Activated CD4-positive, CD25-positive, alpha-beta regulatory T cell treated with anti-CD3 and anti-CD28 coated beads, Interleukin-2, amount 50 U/mL, for 24 hours (primary cell): ENCODE data around the gene CCDC70.
"Not testable (repeated sequence)": the region's sequence is repeated elsewhere in the genome, so short reads cannot be mapped to it uniquely, and the experiment has no call there.

ENCODE experiments used
- ATAC-seq, 2 donors: fragments of 150-1000 bp; cut with Tn5 transposase; one replicate each; pipeline ENCODE4 v1.10.0; 2021; ENCODE audit warnings: mild to moderate bottlenecking in 1 of 2, moderate library complexity in 1 of 2

CCDC70 gene

DNA sequence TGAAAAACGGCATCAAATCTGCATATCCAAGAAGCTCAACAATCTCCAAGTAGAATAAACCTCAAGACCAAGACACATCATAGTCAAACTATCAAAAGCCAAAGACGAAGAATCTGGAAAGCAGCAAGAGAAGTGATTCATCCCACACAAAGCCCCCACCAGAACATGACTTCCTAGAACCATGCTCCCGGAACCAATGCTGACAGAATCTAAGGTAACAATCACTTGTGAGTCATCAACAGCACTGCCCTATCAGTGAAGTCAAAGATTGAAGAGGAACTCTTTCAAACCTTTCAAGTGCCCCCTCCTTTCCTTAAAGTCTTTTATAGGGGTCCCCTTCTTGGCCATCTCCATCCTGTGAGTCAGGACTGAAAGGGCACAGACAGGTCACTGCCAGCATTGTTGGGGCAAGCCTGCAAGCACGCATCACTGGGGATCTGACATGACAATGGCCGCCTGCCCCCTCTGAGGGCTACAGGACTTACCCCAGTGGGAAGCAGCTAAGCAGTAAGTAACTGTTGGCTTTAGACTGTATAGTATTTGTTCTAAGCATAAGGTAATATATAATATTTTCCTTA, at the start of gene CCDC70:
Gene CCDC70, plus strand, starts transcription at position 247 of the 578 bp plus-strand sequence. CDS start 3,443 bp downstream, outside the sequence.
- peak; percentile 93 to 96 for ATAC-seq

GRCh38 chr13:51814071-51814470, 47.7 kb upstream of the CCDC70 start:
- ATAC-seq = no peak

DNA sequence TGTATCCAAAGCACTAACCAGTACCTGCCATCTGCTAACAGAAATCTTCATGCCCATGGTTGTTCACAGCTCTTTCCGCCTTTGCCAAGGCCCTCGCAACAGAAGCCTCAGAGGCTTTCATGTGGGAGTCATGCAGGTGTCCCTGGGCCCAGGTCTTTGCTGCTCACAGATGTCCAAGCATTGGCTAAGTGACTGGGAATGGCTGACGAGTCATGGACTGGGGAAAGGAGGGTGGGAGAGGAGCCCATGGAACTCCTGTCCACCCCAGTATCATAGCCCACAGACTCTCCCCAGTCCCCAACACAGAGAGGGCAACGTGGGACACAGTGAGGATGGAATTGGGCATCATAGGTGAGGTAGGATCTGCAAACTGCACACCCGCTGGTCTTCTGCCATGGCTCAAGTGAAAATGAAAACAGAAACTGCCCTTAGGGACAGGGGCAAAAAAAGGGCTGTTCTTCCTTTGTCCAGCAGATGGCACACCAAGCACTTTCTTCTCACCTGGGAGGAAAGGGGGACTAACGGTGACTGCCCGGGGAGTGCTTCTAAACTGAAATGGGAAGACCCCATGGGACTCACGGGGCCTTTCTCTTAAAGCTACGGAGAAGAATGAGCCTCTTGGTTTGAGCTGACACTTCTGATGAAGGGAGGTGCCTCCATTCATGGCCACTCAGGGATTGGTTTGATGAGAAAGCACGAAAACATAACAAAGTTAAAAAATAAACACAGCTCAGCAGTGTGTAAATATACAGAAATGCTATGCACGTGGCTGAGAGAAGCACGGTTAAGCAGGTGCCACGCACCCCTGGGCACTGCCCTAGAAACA, 46.7 kb upstream of the CCDC70 start:
- peak; percentile 74 to 76 for ATAC-seq

GRCh38 chr13:51815848-51816247, 45.9 kb upstream of the CCDC70 start:
- no peak for ATAC-seq

GRCh38 chr13:51816604-51817249, 45.0 kb upstream of the CCDC70 start:
- ATAC-seq = no peak

GRCh38 chr13:51817717-51818116, 44.1 kb upstream of the CCDC70 start:
- ATAC-seq = no peak

DNA sequence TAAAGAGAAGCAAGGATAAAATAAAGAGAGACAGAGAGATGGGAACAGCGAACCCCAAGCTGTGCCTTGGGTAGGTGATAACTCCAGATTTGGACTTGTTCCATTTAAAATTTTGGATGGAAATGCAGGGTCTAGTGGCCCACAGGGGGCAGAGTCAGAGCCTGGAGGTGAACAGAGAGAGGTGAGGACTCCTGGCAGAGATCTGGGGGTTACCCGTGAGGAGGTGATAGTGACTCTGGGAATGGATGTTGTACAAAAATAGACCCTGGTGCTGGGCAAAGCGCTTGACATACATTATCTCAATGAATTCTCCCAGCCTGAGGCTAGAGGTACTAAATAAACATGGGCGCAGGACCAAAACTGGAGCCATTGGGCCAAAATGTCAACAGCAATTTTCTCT, 43.5 kb upstream of the CCDC70 start:
- no peak for ATAC-seq

- peak; percentile 52 to 56 for ATAC-seq
Measured at GRCh38 chr13:51818781-51819511, 42.8 kb upstream of the CCDC70 start.

DNA sequence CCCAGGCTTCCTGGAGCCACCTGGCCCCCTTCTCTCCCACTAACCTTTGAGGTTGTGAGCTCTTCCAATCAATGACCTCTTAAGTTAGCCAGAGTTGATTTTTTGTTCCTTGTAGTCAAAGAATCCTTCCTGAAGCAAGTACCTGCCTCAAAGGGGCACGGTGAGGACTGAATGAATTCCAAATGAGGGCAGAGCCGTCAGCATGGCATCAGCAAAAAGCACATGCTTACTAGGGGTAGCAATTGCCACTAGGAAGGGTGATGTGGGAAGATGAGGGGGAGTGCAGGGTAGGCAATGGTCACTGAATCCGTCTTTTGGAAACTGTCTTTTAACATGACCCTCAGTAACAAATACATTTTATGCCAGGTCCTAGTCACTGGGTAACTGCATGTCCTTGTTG, 42.2 kb upstream of the CCDC70 start:
- no peak for ATAC-seq

DNA sequence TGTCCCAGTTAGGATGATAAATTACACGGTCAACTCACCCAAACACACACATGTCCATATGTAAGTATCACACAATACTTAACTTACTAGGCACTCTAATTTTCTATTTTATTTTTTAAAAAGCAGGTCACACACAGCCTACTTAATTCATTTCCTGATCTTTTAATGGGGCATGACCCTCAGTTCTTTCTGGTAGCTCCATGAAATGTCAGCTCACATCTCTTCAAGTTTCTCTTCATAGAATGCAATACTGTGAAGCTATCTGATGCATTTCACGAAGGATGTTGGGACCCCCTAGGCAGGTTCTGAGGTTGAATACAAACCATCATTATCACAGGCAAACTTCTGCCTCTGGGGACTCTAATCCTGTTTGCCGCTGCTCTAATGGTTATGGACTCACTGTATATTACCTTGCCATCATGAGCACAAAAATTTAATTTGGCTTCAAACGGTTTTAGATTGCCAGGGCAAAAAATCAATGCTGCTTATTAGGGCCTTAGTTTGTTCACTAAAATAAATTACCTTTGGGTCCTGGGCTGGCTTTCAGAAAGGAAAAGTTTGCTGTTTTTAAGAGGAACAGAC, 41.7 kb upstream of the CCDC70 start:
- no peak for ATAC-seq

GRCh38 chr13:51821606-51822005, 40.2 kb upstream of the CCDC70 start:
- ATAC-seq = no peak

DNA sequence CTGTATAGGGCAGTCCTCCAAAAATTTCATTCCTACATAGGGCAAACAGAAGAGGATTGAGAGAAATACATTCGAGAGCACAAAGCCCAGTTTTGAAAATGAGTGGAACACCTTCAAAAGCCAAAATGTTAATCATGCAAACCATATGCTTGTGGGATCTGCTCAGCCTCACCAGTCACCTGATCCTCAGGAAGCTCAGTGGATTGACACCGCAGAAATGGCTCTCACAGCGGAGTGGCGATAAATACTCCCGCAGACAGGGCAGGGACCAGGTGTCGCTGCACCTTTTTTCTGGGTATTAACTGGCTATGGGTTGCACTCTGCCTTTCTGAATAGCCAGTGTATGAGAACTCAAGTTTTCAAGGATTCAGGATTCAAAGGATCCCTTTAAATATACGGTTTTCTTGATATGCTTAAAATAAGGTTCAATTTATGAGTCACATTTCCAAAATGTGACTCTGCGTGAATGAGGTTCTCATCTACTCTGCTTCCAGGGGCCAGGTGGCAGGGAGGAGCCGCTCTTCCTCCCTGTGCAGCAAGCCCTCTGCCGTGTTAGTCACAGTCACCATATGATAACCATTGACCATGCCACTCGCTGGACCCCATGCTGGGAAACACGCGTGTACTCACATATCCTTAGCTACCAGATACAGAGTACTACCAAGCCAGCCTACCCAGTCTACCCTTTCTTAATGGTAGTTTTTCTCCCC, 39.5 kb upstream of the CCDC70 start:
- ATAC-seq = peak; percentile 7 to 18

DNA sequence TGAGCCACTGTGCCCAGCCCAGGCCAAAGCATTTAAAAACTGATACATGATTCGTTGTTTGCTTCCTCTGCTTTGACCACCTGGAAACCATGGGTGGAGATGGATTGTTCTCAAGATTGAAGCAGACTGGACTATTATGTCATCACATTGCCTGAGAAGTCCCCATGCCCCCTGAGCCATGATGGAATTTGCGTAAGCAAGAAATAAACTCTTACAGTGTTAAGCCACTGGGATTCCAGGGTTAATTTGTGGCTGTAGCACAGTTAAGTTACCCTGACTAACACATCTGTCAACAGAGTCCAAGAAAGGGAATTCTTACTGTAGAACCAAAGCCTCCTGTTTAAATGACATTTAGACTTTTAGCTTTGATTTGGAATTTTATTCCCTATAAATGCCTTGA, 38.4 kb upstream of the CCDC70 start:
- no peak for ATAC-seq

GRCh38 chr13:51823863-51824262, 37.9 kb upstream of the CCDC70 start:
- ATAC-seq = no peak

DNA sequence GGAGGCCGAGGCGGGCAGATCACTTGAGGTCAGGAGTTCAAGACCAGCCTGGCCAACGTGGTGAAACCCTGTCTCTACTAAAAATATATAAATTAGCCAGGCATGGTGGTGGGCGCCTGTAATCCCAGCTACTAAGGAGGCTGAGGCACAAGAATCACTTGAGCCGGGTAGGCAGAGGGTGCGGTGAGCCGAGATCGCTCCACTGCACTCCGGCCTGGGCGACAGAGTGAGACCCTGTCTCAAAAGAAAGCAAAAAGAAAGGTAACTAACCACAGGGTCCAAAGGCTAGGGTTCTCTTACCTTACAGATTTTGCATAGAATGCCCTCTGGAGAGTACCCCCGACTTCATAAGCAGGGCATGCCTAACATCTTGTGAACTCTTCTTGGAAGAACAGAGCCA, 37.1 kb upstream of the CCDC70 start:
- ATAC-seq = not testable (repeated sequence)

DNA sequence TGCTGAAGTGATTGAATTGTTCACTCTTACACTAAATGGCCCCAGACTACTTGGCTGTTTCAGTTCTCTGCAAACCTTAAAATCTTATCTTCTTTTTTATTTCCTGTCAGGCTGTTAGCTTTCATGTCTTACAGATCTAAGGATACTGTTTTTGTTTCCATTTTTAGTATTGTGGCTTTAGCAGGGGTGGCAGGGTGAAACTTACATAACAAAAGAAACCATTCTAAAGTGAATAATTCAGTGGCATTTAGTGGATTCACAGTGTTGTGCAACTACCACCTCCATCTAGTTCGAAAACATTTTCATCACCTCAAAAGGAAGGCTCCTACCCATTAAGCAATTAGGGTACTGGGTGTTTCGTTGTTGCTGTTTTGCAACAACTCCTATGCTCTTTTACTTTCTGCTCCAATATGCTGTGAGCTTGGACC, 36.6 kb upstream of the CCDC70 start:
- ATAC-seq = peak; percentile 51 to 63

DNA sequence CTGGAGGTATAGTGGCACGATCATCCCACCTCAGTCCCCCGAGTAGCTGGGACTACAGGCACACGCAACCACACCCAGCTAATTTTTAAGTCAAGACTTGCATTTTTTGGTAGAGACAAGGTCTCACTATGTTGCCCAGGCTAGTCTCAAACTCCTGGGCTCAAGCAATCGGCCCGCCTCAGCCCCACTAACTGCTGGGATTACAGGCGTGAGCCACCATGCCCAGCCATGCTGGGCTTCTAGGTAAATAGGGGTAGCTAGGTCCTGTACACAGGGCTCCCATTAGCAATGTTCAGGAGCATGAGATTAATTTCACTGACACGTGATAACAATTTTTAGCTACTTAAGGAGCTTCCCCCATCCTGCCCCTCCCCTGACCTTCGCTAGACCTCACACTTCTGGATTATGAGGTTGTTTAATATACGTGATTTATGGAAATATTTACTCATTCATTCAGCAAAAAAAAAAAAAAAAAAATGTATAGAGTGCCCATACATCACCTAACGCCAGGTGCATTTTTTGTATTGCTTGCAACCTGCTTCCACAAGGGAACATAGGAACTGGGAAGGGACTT, 36.0 kb upstream of the CCDC70 start:
- peak; percentile 11 to 42 for ATAC-seq

GRCh38 chr13:51826606-51827005, 35.2 kb upstream of the CCDC70 start:
- no peak for ATAC-seq

GRCh38 chr13:51827254-51827653, 34.5 kb upstream of the CCDC70 start:
- ATAC-seq = no peak

- ATAC-seq = no peak
Measured at GRCh38 chr13:51828730-51829567, 32.8 kb upstream of the CCDC70 start.

DNA sequence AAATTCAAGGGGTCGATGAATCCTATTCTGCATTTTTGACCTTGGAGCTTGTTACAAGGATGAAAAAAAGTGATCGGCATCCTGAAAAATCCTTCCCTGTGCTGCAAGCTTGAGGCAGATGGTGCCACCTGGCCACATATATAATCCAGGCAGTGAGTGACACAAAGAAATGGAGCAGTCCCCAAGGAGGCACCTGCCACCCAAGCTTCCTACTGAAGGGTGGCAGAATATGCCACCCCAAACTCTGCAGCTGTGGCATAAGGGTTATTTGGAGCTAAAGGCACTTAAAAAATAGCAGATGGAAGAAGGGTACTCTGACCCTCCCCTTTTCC, 32.2 kb upstream of the CCDC70 start:
- no peak for ATAC-seq
